MCF 10A (cell line): ENCODE data around the gene MLLT10. TPM values are rescaled to one million over a fixed set of nuclear protein-coding genes. Genes with fewer than 3 reads are reported as not detected.

Experiments used
- BruUV-seq: library from RNA; stranded (reverse); fragments of 400-500 nt; replicated peaks from 2 replicates; lab custom pipeline; 2021; lab: Mats Ljungman, UMichigan
- CTCF ChIA-PET: fragments of 300-600 bp; sonication (Branson Sonifier 250); formaldehyde crosslinking; extraction: SDS; loops from one replicate; lab custom pipeline; 2021; ENCODE audit warnings: antibody characterized with exemption, inconsistent platforms; lab: Yijun Ruan, JAX
- POLR2A ChIA-PET: fragments of 300-600, 350-650 bp; sonication (Branson Sonifier 250); formaldehyde crosslinking; extraction: SDS; loops from one replicate; lab custom pipeline; 2020; ENCODE audit warnings: antibody characterized with exemption, inconsistent platforms; lab: Yijun Ruan, JAX
- DNase-seq: peaks from one replicate; pipeline ENCODE4 v3.0.0-alpha.2; 2018; ENCODE audit not compliant: unreplicated experiment
- H3K27ac Mint-ChIP-seq: one replicate; pipeline ENCODE4 v1.8.0; 2022; ENCODE audit warnings: mild to moderate bottlenecking, low read depth, mixed read lengths; ENCODE audit not compliant: unreplicated experiment
- H3K27me3 Mint-ChIP-seq: one replicate; pipeline ENCODE4 v1.8.0; 2022; ENCODE audit warnings: mixed read lengths; ENCODE audit not compliant: insufficient read depth, unreplicated experiment
- H3K36me3 Mint-ChIP-seq: one replicate; pipeline ENCODE4 v1.8.0; 2022; ENCODE audit warnings: mild to moderate bottlenecking, moderate library complexity, mixed read lengths; ENCODE audit not compliant: insufficient read depth, unreplicated experiment
- H3K4me1 Mint-ChIP-seq: one replicate; pipeline ENCODE4 v1.8.0; 2022; ENCODE audit warnings: mixed read lengths; ENCODE audit not compliant: insufficient read depth, unreplicated experiment
- H3K4me3 Mint-ChIP-seq: one replicate; pipeline ENCODE4 v1.8.0; 2022; ENCODE audit warnings: mild to moderate bottlenecking, moderate library complexity, mixed read lengths; ENCODE audit not compliant: unreplicated experiment
- H3K9me3 Mint-ChIP-seq: one replicate; pipeline ENCODE4 v1.8.0; 2022; ENCODE audit warnings: mixed read lengths; ENCODE audit not compliant: unreplicated experiment
- intact Hi-C: fragments of 100-400 bp; cut with micrococcal nuclease; formaldehyde crosslinking; loops from 2 replicates; pipeline ENCODE4 v1.14.1; 2022
- total RNA-seq: library from RNA; stranded (reverse); gene quantifications from 2 replicates; pipeline ENCODE4 v1.2.3, GENCODE V29; 2022
- TF ChIP-seq, protein P1 (sequence below): fragments of 200-600 bp; IDR thresholded peaks from one replicate; pipeline ENCODE4 v1.8.0; 2022; ENCODE audit warnings: antibody characterized with exemption, mild to moderate bottlenecking; ENCODE audit not compliant: unreplicated experiment

MLLT10 gene
- total RNA-seq, 1 experiment from 2014 or later = 47.5 TPM

DNA sequence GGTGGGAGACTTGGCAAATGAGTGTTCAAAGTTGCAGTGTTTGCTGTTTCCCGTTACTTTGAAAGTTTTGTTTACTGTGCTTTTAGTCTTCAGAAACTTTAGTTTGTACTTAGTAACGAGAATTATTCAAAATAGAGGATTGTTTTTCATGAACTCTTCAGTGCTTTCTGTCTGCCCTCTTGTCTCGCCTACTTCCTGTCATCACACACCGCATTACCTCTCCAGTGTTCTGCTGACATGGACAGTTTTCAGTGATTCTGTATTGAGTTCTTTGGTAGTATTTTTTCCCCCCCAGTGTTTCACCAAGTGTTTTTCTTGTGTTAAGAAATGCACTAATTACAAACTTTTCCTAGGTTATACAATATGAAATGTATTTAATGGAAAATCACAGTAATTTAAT lies 207.0 kb downstream of the MLLT10 start:
- no peak overlapping the region for H3K27ac Mint-ChIP-seq
- no peaks in the 10 kb centered on the region for H3K9me3 Mint-ChIP-seq
- POLR2A ChIA-PET = no interaction called here

DNA sequence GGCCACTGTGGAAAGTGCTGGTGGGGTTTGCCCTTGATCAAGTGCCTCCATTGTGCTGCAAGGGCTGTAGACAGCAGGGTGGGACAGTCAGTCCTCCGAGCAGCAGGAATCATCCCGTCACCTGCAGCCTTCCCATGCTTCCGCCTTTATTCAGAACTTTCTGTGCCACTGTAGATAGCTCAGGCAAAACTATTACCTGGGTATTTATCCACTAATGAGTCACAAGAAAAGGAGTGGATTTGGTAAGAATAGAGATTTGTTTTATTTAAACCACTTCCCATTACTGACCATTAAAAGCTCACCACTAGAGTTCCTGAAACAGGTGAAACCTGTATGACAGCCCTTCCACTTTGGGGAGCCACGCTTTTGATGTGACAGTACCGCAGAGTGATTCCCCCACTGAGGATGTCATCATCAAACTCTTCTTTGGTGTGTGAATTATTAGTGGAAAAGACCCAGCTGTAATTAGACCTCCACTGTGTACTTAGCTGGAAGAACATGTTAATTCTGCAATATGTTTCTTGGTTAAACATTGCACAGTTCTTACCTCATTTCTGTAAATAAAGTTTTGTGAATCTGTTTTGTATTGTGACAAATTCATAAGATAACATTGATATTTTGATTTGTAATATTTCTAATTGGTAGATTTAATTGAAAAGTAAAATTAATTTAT lies 208.8 kb downstream of the MLLT10 start:
- intact Hi-C loops = loop anchor here (5.0 kb wide), 1 partner anchor 209 kb away; no protein-coding TSS in a partner anchor
- TF ChIP-seq, protein P1, sequence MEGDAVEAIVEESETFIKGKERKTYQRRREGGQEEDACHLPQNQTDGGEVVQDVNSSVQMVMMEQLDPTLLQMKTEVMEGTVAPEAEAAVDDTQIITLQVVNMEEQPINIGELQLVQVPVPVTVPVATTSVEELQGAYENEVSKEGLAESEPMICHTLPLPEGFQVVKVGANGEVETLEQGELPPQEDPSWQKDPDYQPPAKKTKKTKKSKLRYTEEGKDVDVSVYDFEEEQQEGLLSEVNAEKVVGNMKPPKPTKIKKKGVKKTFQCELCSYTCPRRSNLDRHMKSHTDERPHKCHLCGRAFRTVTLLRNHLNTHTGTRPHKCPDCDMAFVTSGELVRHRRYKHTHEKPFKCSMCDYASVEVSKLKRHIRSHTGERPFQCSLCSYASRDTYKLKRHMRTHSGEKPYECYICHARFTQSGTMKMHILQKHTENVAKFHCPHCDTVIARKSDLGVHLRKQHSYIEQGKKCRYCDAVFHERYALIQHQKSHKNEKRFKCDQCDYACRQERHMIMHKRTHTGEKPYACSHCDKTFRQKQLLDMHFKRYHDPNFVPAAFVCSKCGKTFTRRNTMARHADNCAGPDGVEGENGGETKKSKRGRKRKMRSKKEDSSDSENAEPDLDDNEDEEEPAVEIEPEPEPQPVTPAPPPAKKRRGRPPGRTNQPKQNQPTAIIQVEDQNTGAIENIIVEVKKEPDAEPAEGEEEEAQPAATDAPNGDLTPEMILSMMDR = no peak
- POLR2A ChIA-PET = no interaction called here
- no peak overlapping the region for H3K27ac Mint-ChIP-seq
- CTCF ChIA-PET = interaction anchor here (0.7 to 2.1 kb wide), 2 partner anchors 10 to 122 kb away, joined by 3 to 7 read pairs; no protein-coding TSS in a partner anchor
- H3K27me3 Mint-ChIP-seq = no peaks in the 10 kb centered on the region
- no peak overlapping the region for H3K4me3 Mint-ChIP-seq
- no peak for DNase-seq
- BruUV-seq = TSS peak; percentile 25
- H3K4me1 Mint-ChIP-seq = no peaks in the 10 kb centered on the region
- no peaks in the 10 kb centered on the region for H3K9me3 Mint-ChIP-seq
- peaks cover 100% of the 10 kb centered on the region for H3K36me3 Mint-ChIP-seq

More for the DNA sequence above, 207.0 kb downstream of the MLLT10 start:
- TF ChIP-seq, protein P1 = no peak
- Mint-ChIP-seq H3K4me3 (no peak overlapping the region), H3K27me3 (no peaks in the 10 kb centered on the region), H3K36me3 (peaks cover 100% of the 10 kb centered on the region), H3K4me1 (peaks cover 8% of the 10 kb centered on the region)
- no peak for DNase-seq
- intact Hi-C loops = loop anchor here (5.0 kb wide), 1 partner anchor 211 kb away; no protein-coding TSS in a partner anchor
- CTCF ChIA-PET = no interaction called here
- BruUV-seq = no TSS peak

- BruUV-seq = no TSS peak
- TF ChIP-seq, protein P1 = no peak
- ChIA-PET POLR2A (no interaction called here), CTCF (no interaction called here)
- intact Hi-C loops = loop anchor here (5.0 kb wide), 1 partner anchor 208 kb away; no protein-coding TSS in a partner anchor
- Mint-ChIP-seq H3K4me1 (no peaks in the 10 kb centered on the region), H3K9me3 (no peaks in the 10 kb centered on the region), H3K36me3 (peaks cover 94% of the 10 kb centered on the region), H3K27me3 (no peaks in the 10 kb centered on the region), H3K27ac (no peak overlapping the region), H3K4me3 (no peak overlapping the region)
- no peak for DNase-seq
Observed at GRCh38 chr10:21744223-21744622, 210.2 kb downstream of the MLLT10 start.

DNA sequence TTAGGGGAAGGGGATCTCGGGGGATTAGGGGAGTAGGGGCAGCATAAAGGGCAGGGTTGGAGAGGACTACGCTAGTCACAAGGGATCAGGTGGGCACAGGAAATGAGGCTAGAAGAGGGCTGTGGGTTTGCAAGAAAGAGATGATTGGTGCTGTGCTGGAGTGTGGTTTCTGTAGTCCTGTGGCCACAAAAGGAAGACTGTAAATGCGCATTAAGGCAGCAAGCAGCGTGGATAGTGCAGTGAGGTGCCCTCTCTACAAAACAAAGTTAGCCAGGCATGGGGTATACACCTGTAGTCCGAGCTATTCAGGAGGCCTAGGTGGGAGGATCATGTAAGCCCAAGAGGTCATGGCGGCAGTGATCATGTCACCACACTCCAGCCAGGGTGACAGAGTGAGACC lies 212.1 kb downstream of the MLLT10 start:
- H3K36me3 Mint-ChIP-seq = peaks cover 75% of the 10 kb centered on the region

More for the DNA sequence above, 212.1 kb downstream of the MLLT10 start:
- no peak overlapping the region for H3K27ac Mint-ChIP-seq
- TF ChIP-seq, protein P1 = no peak
- H3K27me3 Mint-ChIP-seq = no peaks in the 10 kb centered on the region
- no peak overlapping the region for H3K4me3 Mint-ChIP-seq
- CTCF ChIA-PET = interaction anchor here (0.6 kb wide), 1 partner anchor 99 kb away, joined by 3 read pairs; no protein-coding TSS in a partner anchor
- POLR2A ChIA-PET = interaction anchor here (0.7 to 1.2 kb wide), 2 partner anchors 46 to 318 kb away, joined by 4 read pairs; no protein-coding TSS in a partner anchor
- no peak for DNase-seq
- H3K4me1 Mint-ChIP-seq = peaks cover 1% of the 10 kb centered on the region
- no TSS peak for BruUV-seq
- intact Hi-C loops = no loop called here
- H3K9me3 Mint-ChIP-seq = no peaks in the 10 kb centered on the region
